Measurements from ENCODE around the gene NET1.
"Not testable (repeated sequence)": the region's sequence is repeated elsewhere in the genome, so short reads cannot be mapped to it uniquely, and the experiment has no call there.

NET1 gene

GRCh38 chr10:5461914-5462840 is 49.8 kb downstream of the NET1 start:
- in situ Hi-C loops (cut with MboI; ENCODE audit: low sequenced_read_pairs) = no loop called here

GRCh38 chr10:5462841-5463293 is 50.5 kb downstream of the NET1 start:
- in situ Hi-C loops (cut with MboI; ENCODE audit: low sequenced_read_pairs) = no loop called here

GRCh38 chr10:5464546-5464945 is 52.2 kb downstream of the NET1 start:
- in situ Hi-C loops (cut with MboI; ENCODE audit: low sequenced_read_pairs) = no loop called here

- in situ Hi-C loops (cut with MboI; ENCODE audit: low sequenced_read_pairs) = no loop called here
Measured at GRCh38 chr10:5465976-5466450, 53.7 kb downstream of the NET1 start.

- in situ Hi-C loops (cut with MboI; ENCODE audit: low sequenced_read_pairs) = no loop called here
Measured at GRCh38 chr10:5466451-5467206, 54.3 kb downstream of the NET1 start.

- in situ Hi-C loops (cut with MboI; ENCODE audit: low sequenced_read_pairs) = no loop called here
Measured at GRCh38 chr10:5467207-5467535, 54.8 kb downstream of the NET1 start.

- in situ Hi-C loops (cut with MboI; ENCODE audit: low sequenced_read_pairs) = no loop called here
Measured at GRCh38 chr10:5467634-5468255, 55.4 kb downstream of the NET1 start.

- in situ Hi-C loops (cut with MboI; ENCODE audit: low sequenced_read_pairs) = no loop called here
Measured at GRCh38 chr10:5468262-5469106, 56.1 kb downstream of the NET1 start.

- in situ Hi-C loops (cut with MboI; ENCODE audit: low sequenced_read_pairs) = no loop called here
Measured at GRCh38 chr10:5469353-5470061, 57.1 kb downstream of the NET1 start.

- in situ Hi-C loops (cut with MboI; ENCODE audit: low sequenced_read_pairs) = no loop called here
Measured at GRCh38 chr10:5470062-5470751, 57.9 kb downstream of the NET1 start.

- in situ Hi-C loops (cut with MboI; ENCODE audit: low sequenced_read_pairs) = not testable (repeated sequence)
Measured at GRCh38 chr10:5474642-5475041, 62.3 kb downstream of the NET1 start.

GRCh38 chr10:5475088-5475487 is 62.7 kb downstream of the NET1 start:
- in situ Hi-C loops (cut with MboI; ENCODE audit: low sequenced_read_pairs) = not testable (repeated sequence)

GRCh38 chr10:5475974-5476807 is 63.8 kb downstream of the NET1 start:
- in situ Hi-C loops (cut with MboI; ENCODE audit: low sequenced_read_pairs) = not testable (repeated sequence)

GRCh38 chr10:5476918-5477525 is 64.7 kb downstream of the NET1 start:
- in situ Hi-C loops (cut with MboI; ENCODE audit: low sequenced_read_pairs) = no loop called here

- in situ Hi-C loops (cut with MboI; ENCODE audit: low sequenced_read_pairs) = no loop called here
Measured at GRCh38 chr10:5477948-5478693, 65.8 kb downstream of the NET1 start.

GRCh38 chr10:5478694-5479305 is 66.4 kb downstream of the NET1 start:
- in situ Hi-C loops (cut with MboI; ENCODE audit: low sequenced_read_pairs) = no loop called here
